Activated CD4-positive, alpha-beta T cell treated with anti-CD3 and anti-CD28 coated beads for 36 hours (primary cell): ENCODE data around the gene CASD1. TPM values are rescaled to one million over a fixed set of nuclear protein-coding genes. Genes with fewer than 3 reads are reported as not detected.
A peak's percentile ranks its signal among the peaks of the same experiment; 100 is the strongest.

Experiments
- ATAC-seq: fragments of 200-7000 bp; cut with Tn5 transposase; one replicate; pipeline ENCODE4 v1.10.0; 2021; ENCODE audit warnings: mild to moderate bottlenecking, moderate library complexity
- CTCF ChIA-PET: fragments of 350-600 bp; sonication (Branson Sonifier 250); formaldehyde crosslinking; loops from one replicate; lab custom pipeline; 2021; ENCODE audit warnings: antibody characterized with exemption; lab: Charles Lee
- POLR2A ChIA-PET: fragments of 350-600 bp; sonication (Branson Sonifier 250); formaldehyde crosslinking; loops from one replicate; lab custom pipeline; 2021; ENCODE audit warnings: antibody characterized with exemption, inconsistent platforms; lab: Charles Lee
- DNase-seq: peaks from one replicate; pipeline ENCODE4 v3.0.0-alpha.2; 2020
- H3K27ac Mint-ChIP-seq: one replicate; pipeline ENCODE4 v1.8.0; 2021; ENCODE audit warnings: mixed read lengths
- H3K27me3 Mint-ChIP-seq: one replicate; pipeline ENCODE4 v1.8.0; 2021; ENCODE audit warnings: mixed read lengths
- H3K36me3 Mint-ChIP-seq: one replicate; pipeline ENCODE4 v1.8.0; 2021; ENCODE audit warnings: low read depth, mixed read lengths
- H3K4me1 Mint-ChIP-seq: one replicate; pipeline ENCODE4 v1.8.0; 2021; ENCODE audit warnings: mixed read lengths
- H3K4me3 Mint-ChIP-seq: one replicate; pipeline ENCODE4 v1.8.0; 2021; ENCODE audit warnings: mild to moderate bottlenecking, moderate library complexity, mixed read lengths
- H3K9me3 Mint-ChIP-seq: one replicate; pipeline ENCODE4 v1.8.0; 2021; ENCODE audit warnings: low read depth, mixed read lengths
- intact Hi-C, 2 experiments: fragments of 100-400 bp; cut with DNase I in 1 of 2; cut with micrococcal nuclease in 1 of 2; formaldehyde crosslinking; loops; one replicate each; pipeline versions ENCODE4 v1.14.2 to v1.15.1; 2022 to 2024; cut with DNase I, micrococcal nuclease
- total RNA-seq, 2 experiments: library from RNA; stranded (reverse); gene quantifications; one replicate each; pipeline ENCODE4 v1.2.3, GENCODE V29; 2021

The CASD1 gene
- total RNA-seq, 2 experiments from 2014 or later, result 11.2 to 14.3 TPM

- no peak overlapping the region for H3K27ac Mint-ChIP-seq
- intact Hi-C loops, result no loop called here
- H3K9me3 Mint-ChIP-seq, result no peaks in the 10 kb centered on the region
- no peaks in the 10 kb centered on the region for H3K36me3 Mint-ChIP-seq
- H3K4me1 Mint-ChIP-seq, result peaks cover 7% of the 10 kb centered on the region
- peaks cover 26% of the 10 kb centered on the region for H3K27me3 Mint-ChIP-seq
- no peak overlapping the region for H3K4me3 Mint-ChIP-seq
- DNase-seq, result no peak
- ATAC-seq, result peak; percentile 49
- ChIA-PET POLR2A (no interaction called here), CTCF (no interaction called here)
Measured at GRCh38 chr7:94492601-94493000, 17.0 kb upstream of the CASD1 start.

GRCh38 chr7:94497874-94498670 lies 11.5 kb upstream of the CASD1 start:
- Mint-ChIP-seq H3K4me3 (no peak overlapping the region), H3K27me3 (peaks cover 15% of the 10 kb centered on the region), H3K27ac (no peak overlapping the region), H3K36me3 (no peaks in the 10 kb centered on the region), H3K9me3 (no peaks in the 10 kb centered on the region), H3K4me1 (peaks cover 2% of the 10 kb centered on the region)
- ChIA-PET POLR2A (no interaction called here), CTCF (no interaction called here)
- intact Hi-C loops, result no loop called here
- ATAC-seq (no peak), DNase-seq (no peak)

- Mint-ChIP-seq H3K4me3 (no peak overlapping the region), H3K27me3 (peaks cover 13% of the 10 kb centered on the region), H3K27ac (no peak overlapping the region), H3K4me1 (no peaks in the 10 kb centered on the region), H3K36me3 (no peaks in the 10 kb centered on the region), H3K9me3 (no peaks in the 10 kb centered on the region)
- no peak for DNase-seq
- CTCF ChIA-PET, result no interaction called here
- POLR2A ChIA-PET, result no interaction called here
- intact Hi-C loops, result no loop called here
- no peak for ATAC-seq
Measured at GRCh38 chr7:94498918-94499317, 10.7 kb upstream of the CASD1 start.

GRCh38 chr7:94507462-94507861 lies 2.1 kb upstream of the CASD1 start:
- no peak for DNase-seq
- peaks cover 23% of the 10 kb centered on the region for H3K4me1 Mint-ChIP-seq
- ATAC-seq, result no peak
- H3K36me3 Mint-ChIP-seq, result peaks cover 2% of the 10 kb centered on the region
- no peaks in the 10 kb centered on the region for H3K27me3 Mint-ChIP-seq
- POLR2A ChIA-PET, result no interaction called here
- H3K4me3 Mint-ChIP-seq, result no peak overlapping the region
- CTCF ChIA-PET, result no interaction called here
- intact Hi-C loops, result no loop called here
- no peak overlapping the region for H3K27ac Mint-ChIP-seq
- H3K9me3 Mint-ChIP-seq, result no peaks in the 10 kb centered on the region

- no peaks in the 10 kb centered on the region for H3K9me3 Mint-ChIP-seq
- ATAC-seq, result no peak
- H3K27ac Mint-ChIP-seq, result no peak overlapping the region
Measured at GRCh38 chr7:94507962-94508361, 1.6 kb upstream of the CASD1 start.

GRCh38 chr7:94509887-94510581 lies 425 bp downstream of the CASD1 start:
- Mint-ChIP-seq H3K27me3 (no peaks in the 10 kb centered on the region), H3K27ac (peak overlapping the region; percentile 93), H3K4me3 (peak overlapping the region; percentile 80), H3K4me1 (peaks cover 43% of the 10 kb centered on the region), H3K9me3 (no peaks in the 10 kb centered on the region), H3K36me3 (peaks cover 8% of the 10 kb centered on the region)
- DNase-seq, result peak; percentile 81
- peak; percentile 77 for ATAC-seq
- ChIA-PET CTCF (no interaction called here), POLR2A (interaction anchor here (0.8 kb wide), 1 partner anchor 26 kb away, joined by 3 read pairs; no protein-coding TSS in a partner anchor)
- intact Hi-C loops, result loop anchor here (1.0 to 5.0 kb wide), 3 partner anchors 147 to 1278 kb away; partner anchors contain the start of genes BET1 (in 1 of the 2) and VPS50 (in 1 of the 2)

More at GRCh38 chr7:94507962-94508361, 1.6 kb upstream of the CASD1 start:
- no peak for DNase-seq
- ChIA-PET POLR2A (no interaction called here), CTCF (no interaction called here)
- H3K4me3 Mint-ChIP-seq, result no peak overlapping the region
- intact Hi-C loops, result loop anchor here in 1 of 2 experiments (2.0 kb wide), 1 partner anchor 503 kb away; the partner anchor contains the start of gene BET1
- peaks cover 6% of the 10 kb centered on the region for H3K36me3 Mint-ChIP-seq
- H3K4me1 Mint-ChIP-seq, result peaks cover 28% of the 10 kb centered on the region
- H3K27me3 Mint-ChIP-seq, result no peaks in the 10 kb centered on the region

- Mint-ChIP-seq H3K9me3 (no peaks in the 10 kb centered on the region), H3K4me3 (peak overlapping the region; percentile 80), H3K4me1 (peaks cover 49% of the 10 kb centered on the region), H3K27me3 (no peaks in the 10 kb centered on the region), H3K27ac (peak overlapping the region; percentile 93), H3K36me3 (peaks cover 8% of the 10 kb centered on the region)
- ATAC-seq, result peak; percentile 16
- CTCF ChIA-PET, result interaction anchor here (0.7 kb wide), 1 partner anchor 62 kb away, joined by 3 read pairs; no protein-coding TSS in a partner anchor
- intact Hi-C loops, result loop anchor here (1.0 to 5.0 kb wide), 2 partner anchors 146 to 1279 kb away; partner anchors contain the start of gene VPS50 (in 1 of the 2)
- peak; percentile 57 for DNase-seq
- POLR2A ChIA-PET, result interaction anchor here (0.8 kb wide), 1 partner anchor 26 kb away, joined by 3 read pairs; no protein-coding TSS in a partner anchor
Measured at GRCh38 chr7:94510582-94511496, 1.2 kb downstream of the CASD1 start.

GRCh38 chr7:94511718-94512117 lies 2.1 kb downstream of the CASD1 start:
- peaks cover 53% of the 10 kb centered on the region for H3K4me1 Mint-ChIP-seq

GRCh38 chr7:94512735-94513564 lies 3.3 kb downstream of the CASD1 start:
- H3K9me3 Mint-ChIP-seq, result no peaks in the 10 kb centered on the region
- DNase-seq, result no peak
- CTCF ChIA-PET, result interaction anchor here (0.6 kb wide), 1 partner anchor 67 kb away, joined by 3 read pairs; no protein-coding TSS in a partner anchor
- H3K27me3 Mint-ChIP-seq, result no peaks in the 10 kb centered on the region
- peaks cover 53% of the 10 kb centered on the region for H3K4me1 Mint-ChIP-seq
- no peak overlapping the region for H3K4me3 Mint-ChIP-seq
- no peak overlapping the region for H3K27ac Mint-ChIP-seq
- POLR2A ChIA-PET, result no interaction called here
- no peak for ATAC-seq
- peaks cover 11% of the 10 kb centered on the region for H3K36me3 Mint-ChIP-seq
- intact Hi-C loops, result loop anchor here in 1 of 2 experiments (5.0 kb wide), 1 partner anchor 1281 kb away; the partner anchor contains the start of gene VPS50

More at GRCh38 chr7:94511718-94512117, 2.1 kb downstream of the CASD1 start:
- ATAC-seq, result peak; percentile 42
- ChIA-PET POLR2A (no interaction called here), CTCF (interaction anchor here (0.7 kb wide), 1 partner anchor 63 kb away, joined by 3 read pairs; no protein-coding TSS in a partner anchor)
- H3K27me3 Mint-ChIP-seq, result no peaks in the 10 kb centered on the region
- no peak for DNase-seq
- peak overlapping the region; percentile 80 for H3K4me3 Mint-ChIP-seq
- H3K27ac Mint-ChIP-seq, result no peak overlapping the region
- H3K36me3 Mint-ChIP-seq, result peaks cover 8% of the 10 kb centered on the region
- no peaks in the 10 kb centered on the region for H3K9me3 Mint-ChIP-seq
- intact Hi-C loops, result loop anchor here in 1 of 2 experiments (5.0 kb wide), 1 partner anchor 1279 kb away; the partner anchor contains the start of gene VPS50

GRCh38 chr7:94513565-94513860 lies 3.9 kb downstream of the CASD1 start:
- peaks cover 51% of the 10 kb centered on the region for H3K4me1 Mint-ChIP-seq
- ChIA-PET CTCF (no interaction called here), POLR2A (no interaction called here)
- H3K4me3 Mint-ChIP-seq, result no peak overlapping the region
- ATAC-seq (no peak), DNase-seq (no peak)
- no peak overlapping the region for H3K27ac Mint-ChIP-seq
- no peaks in the 10 kb centered on the region for H3K27me3 Mint-ChIP-seq
- intact Hi-C loops, result loop anchor here in 1 of 2 experiments (5.0 kb wide), 1 partner anchor 1281 kb away; the partner anchor contains the start of gene VPS50
- H3K36me3 Mint-ChIP-seq, result peaks cover 13% of the 10 kb centered on the region
- H3K9me3 Mint-ChIP-seq, result no peaks in the 10 kb centered on the region
